ENCODE results near the gene CCDC85A. TPM values are rescaled to one million over a fixed set of nuclear protein-coding genes. Genes with fewer than 3 reads are reported as not detected.

The CCDC85A gene
- total RNA-seq, 4 donors from 2014 or later: 2.8 to 12.2 (median 5.4) TPM

DNA sequence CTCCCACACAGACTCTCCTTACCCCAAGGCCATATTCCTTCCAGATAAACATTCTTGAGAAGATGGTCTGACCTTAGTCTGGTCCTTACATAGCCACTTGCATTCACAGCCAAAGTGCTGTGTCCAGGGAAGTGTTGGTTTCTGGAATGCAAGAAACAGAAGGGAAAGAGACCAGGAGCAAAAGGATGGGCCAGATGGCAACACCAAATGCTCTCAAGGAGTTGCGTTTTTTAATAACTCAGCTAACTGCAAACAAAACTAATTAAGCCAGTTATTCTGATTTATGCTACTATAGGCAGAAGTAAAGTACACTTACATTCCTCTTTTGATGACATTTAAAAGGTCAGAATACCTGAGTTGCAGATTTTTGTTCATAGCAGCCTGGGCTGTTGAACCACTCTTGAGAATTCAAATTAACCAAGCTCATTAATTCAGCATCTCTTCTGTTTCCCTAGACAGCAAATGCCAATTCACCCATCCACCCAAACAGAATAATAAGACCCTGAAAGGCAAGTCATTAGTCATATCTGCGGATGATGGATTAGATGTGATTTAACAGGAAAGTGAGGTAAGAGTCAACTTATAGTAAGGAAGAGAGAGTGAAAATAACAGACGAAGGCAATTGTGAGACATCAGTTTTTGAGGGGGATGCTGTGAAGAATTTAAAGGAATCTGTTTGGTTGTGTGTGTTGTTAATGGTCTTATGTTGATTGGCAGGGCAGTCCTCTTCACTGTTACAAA, 18.8 kb downstream of the CCDC85A start:
- TF ChIP-seq EP300 (IDR thresholded peaks at IDR 0.05): no peak
- no peak for TF ChIP-seq CTCF (IDR thresholded peaks at IDR 0.05)
- TF ChIP-seq POLR2A (IDR thresholded peaks at IDR 0.05): no peak
- no peaks in the 10 kb centered on the region for H3K4me1 ChIP-seq
- DNase-seq (ENCODE audit: low spot score in 2 of 2): no peak
- 86 to 90% methylated on average over 3 of the region's 3 CpGs for WGBS, 2 donors
- no peak overlapping the region for H3K4me3 ChIP-seq
- no peaks in the 10 kb centered on the region for H3K27me3 ChIP-seq
- H3K36me3 ChIP-seq: no peaks in the 10 kb centered on the region
- H3K27ac ChIP-seq: no peak overlapping the region
- no peaks in the 10 kb centered on the region for H3K9me3 ChIP-seq

GRCh38 chr2:56204556-56204955, 20.8 kb downstream of the CCDC85A start:
- H3K4me3 ChIP-seq: no peak overlapping the region
- TF ChIP-seq CTCF (IDR thresholded peaks at IDR 0.05) (no peak), EP300 (IDR thresholded peaks at IDR 0.05) (no peak)
- H3K4me1 ChIP-seq: no peaks in the 10 kb centered on the region
- no peak overlapping the region for H3K27ac ChIP-seq
- no peaks in the 10 kb centered on the region for H3K36me3 ChIP-seq
- 83 to 90% methylated on average over 3 of the region's 3 CpGs for WGBS, 2 donors
- H3K27me3 ChIP-seq: no peaks in the 10 kb centered on the region
- no peaks in the 10 kb centered on the region for H3K9me3 ChIP-seq
- no peak for DNase-seq (ENCODE audit: low spot score in 2 of 2)

- Histone ChIP-seq H3K27ac (no peak overlapping the region), H3K4me1 (no peaks in the 10 kb centered on the region), H3K9me3 (no peaks in the 10 kb centered on the region), H3K4me3 (no peak overlapping the region), H3K36me3 (no peaks in the 10 kb centered on the region), H3K27me3 (no peaks in the 10 kb centered on the region)
- DNase-seq (ENCODE audit: low spot score in 2 of 2): no peak
- TF ChIP-seq CTCF (IDR thresholded peaks at IDR 0.05): no peak
- TF ChIP-seq POLR2A (IDR thresholded peaks at IDR 0.05): no peak
- no peak for TF ChIP-seq EP300 (IDR thresholded peaks at IDR 0.05)
- 0 to 21% methylated on average over 1 of the region's 1 CpG for WGBS, 2 donors
These were observed 22.5 kb downstream of the CCDC85A start for GRCh38 chr2:56206250-56206649.

GRCh38 chr2:56207760-56208159, 24.0 kb downstream of the CCDC85A start:
- no peaks in the 10 kb centered on the region for H3K27me3 ChIP-seq
- no peak for DNase-seq (ENCODE audit: low spot score in 2 of 2)
- no peaks in the 10 kb centered on the region for H3K36me3 ChIP-seq
- no peaks in the 10 kb centered on the region for H3K9me3 ChIP-seq
- no peak overlapping the region for H3K4me3 ChIP-seq
- WGBS, 2 donors: 46 to 65% methylated on average over 1 of the region's 1 CpG
- no peak for TF ChIP-seq POLR2A (IDR thresholded peaks at IDR 0.05)
- TF ChIP-seq EP300 (IDR thresholded peaks at IDR 0.05): no peak
- TF ChIP-seq CTCF (IDR thresholded peaks at IDR 0.05): no peak
- no peaks in the 10 kb centered on the region for H3K4me1 ChIP-seq
- H3K27ac ChIP-seq: no peak overlapping the region

DNA sequence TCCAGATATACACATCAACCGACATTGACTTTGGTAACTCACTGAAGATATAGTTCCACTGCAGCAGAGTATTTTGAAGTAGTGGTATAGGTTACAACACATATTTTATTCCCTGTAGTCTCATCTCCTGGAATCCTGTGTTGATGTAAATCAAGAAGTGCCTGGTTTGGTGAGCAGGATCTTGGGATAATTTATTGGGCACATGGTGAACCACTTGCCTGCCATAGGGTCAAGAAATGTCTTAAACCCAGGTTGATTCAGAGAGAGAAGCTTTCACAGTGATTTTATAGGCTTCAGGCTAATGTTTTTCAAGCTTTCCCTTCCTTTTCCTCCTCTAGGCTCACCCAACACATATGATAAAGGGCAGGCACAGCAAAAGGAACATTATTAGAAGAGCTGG, 24.6 kb downstream of the CCDC85A start:
- WGBS, 2 donors: 94 to 100% methylated on average over 1 of the region's 1 CpG
- no peak overlapping the region for H3K27ac ChIP-seq
- H3K36me3 ChIP-seq: no peaks in the 10 kb centered on the region
- H3K4me1 ChIP-seq: no peaks in the 10 kb centered on the region
- TF ChIP-seq POLR2A (IDR thresholded peaks at IDR 0.05): no peak
- no peak for TF ChIP-seq EP300 (IDR thresholded peaks at IDR 0.05)
- no peak for TF ChIP-seq CTCF (IDR thresholded peaks at IDR 0.05)
- no peaks in the 10 kb centered on the region for H3K27me3 ChIP-seq
- no peak for DNase-seq (ENCODE audit: low spot score in 2 of 2)
- H3K9me3 ChIP-seq: no peaks in the 10 kb centered on the region
- no peak overlapping the region for H3K4me3 ChIP-seq

Data from tibial nerve (tissue), 4 donors.